Cortex of kidney (tissue), 1 donor: ENCODE measurements around the gene CHSY1.

Experiments used
- DNase-seq: peaks from one replicate; lab custom pipeline; 2025; lab: John Stamatoyannopoulos, UW

Gene CHSY1

DNA sequence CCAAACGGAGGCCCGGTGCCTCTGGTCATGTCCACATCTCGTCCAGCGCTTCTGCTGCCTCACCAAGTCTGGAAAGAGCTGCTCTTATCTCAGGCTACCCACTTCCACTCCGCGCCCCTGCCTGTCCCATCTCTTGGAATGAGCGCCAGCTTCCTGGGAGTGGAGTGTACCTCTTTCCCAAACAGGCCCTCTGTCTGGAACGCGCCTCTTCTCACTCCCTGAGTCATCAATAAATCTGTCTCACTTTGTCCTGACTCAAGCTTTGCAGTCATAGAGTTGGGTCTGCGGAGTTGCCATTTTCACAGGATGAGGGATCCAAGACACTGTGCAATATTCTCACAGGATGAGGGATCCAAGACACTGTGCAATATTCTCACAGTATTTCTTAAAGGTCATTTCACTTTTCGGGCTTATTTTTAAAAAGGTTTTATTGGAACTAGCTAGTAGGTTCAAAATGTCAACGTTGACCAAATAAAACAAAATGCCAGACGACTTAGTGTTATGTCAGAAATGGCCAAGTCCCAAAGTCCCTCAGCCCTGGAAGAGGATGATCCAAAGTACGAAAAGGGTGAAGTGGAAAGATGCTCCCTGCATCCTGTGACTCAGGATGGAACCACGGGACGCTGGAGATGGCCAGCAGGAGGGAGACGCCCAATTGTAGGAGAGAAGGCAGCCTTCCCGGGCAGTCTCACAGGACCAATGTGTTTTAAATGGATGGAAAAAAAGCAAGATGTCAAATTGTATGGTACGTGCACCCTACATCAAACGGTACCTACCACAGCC, 81.1 kb downstream of the CHSY1 start:
- DNase-seq: no peak

GRCh38 chr15:101169495-101170071, 82.3 kb downstream of the CHSY1 start:
- DNase-seq: no peak

GRCh38 chr15:101168898-101169494, 82.9 kb downstream of the CHSY1 start:
- DNase-seq: no peak

GRCh38 chr15:101168463-101168824, 83.4 kb downstream of the CHSY1 start:
- DNase-seq: no peak

GRCh38 chr15:101167753-101168462, 83.9 kb downstream of the CHSY1 start:
- no peak for DNase-seq

- DNase-seq: no peak
Observed at GRCh38 chr15:101167411-101167752, 84.5 kb downstream of the CHSY1 start.

DNA sequence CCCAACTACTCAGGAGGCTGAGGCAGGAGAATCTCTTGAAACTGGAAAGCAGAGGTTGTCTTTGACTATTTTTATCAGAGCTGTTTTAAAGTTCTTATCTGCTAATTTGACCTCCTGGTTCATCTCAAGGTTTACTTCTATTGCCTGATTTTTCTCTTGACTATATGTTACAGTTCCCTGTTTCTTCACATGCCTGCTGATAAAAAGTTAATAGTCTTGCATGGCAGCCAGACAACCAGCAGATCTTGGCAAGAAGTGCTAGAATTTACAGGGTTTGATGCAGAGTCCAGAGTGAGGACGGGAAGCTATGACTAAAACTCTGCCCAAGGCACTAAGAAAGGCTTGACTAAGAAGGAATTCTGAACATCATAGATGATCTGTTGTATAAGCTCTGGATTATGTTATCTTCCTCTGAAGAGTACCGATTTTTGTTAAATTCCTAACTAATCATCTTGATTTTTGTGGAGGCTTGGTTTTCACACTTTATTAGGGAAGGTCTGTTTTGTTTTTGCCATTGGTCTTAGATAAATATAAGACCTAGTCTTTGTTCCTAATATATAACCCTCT, 85.9 kb downstream of the CHSY1 start:
- DNase-seq: no peak

- no peak for DNase-seq
Observed at GRCh38 chr15:101162701-101163483, 89.0 kb downstream of the CHSY1 start.

- no peak for DNase-seq
Observed at GRCh38 chr15:101161656-101162055, 90.2 kb downstream of the CHSY1 start.

DNA sequence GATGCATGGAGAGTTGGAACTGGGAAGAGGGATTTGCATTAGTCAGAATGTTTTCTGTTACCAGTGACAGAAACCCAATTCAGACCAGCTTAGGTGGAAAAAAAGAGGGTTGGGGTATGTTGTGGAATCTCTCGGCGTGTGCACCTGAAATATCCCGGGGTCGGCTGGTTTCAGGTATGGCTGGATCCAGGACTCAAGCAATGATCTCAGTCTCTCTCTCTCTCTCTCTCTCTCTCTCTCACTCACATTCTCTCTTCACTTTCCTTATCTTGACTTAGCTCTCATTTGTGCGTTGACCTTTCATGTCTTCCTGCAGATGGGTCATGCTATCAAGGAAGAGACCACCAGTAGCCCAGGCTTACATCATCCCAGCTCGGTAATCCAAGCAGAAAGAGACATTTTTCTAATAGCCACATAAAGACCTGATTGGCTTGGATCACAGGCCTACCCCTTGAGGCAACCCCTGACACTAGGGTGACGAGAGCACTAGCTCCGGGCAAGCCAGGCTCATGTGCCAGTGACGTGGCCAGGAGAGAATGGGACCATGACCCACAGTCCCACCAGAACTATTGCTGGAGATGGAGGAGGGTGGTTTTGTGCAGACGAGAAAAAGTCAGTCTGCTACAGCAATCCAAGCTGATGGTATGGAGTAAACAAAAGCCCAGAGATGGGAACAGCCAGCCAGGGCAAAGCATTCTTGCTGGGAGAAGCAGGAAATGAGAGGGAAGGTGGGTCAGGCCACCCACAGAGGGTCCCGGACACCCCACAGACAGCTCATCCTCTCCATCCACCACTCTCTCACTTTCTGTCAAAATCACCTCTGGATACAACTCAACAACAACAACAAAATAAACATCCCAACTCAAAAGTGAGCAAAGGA, 91.7 kb downstream of the CHSY1 start:
- no peak for DNase-seq

DNA sequence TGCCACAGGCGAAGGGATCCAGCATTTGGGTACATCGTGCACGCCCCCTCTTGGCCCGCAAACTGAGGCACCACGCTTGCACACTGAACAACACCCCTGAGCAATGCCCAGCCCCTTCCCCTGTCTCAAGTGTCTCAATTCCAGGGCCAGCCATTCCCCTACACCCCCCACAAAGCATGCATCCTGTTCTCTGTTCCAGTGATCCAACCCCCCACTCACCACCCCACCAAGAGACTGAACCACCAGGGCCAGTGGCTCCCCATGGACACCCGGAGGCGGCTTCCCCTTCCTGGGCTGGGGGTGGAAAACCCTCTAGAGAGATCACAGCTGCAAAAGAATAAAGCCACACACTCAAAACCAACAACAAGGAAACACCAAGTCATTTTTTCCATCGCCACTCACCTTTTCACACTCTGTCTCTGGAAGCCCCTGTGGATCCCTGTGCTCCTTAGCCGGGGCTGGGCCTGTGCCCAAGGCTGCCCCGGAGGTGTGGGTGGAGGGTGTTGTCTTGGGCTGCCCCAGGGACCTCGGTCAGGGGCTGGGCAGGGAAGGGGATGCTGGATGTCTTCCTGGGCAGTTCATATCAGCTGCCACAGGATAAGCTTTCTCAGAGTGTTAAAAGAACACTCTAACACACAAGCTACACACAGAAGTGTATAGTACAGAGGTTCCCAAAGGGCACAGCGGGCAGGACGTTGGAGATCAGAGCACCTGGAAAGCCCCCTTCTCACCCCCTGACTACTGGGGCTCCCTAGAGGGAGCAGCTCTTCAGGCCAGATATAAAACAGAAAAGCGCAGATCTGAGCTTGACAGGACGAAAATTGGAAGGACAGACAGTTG, 92.5 kb downstream of the CHSY1 start:
- DNase-seq: no peak

DNA sequence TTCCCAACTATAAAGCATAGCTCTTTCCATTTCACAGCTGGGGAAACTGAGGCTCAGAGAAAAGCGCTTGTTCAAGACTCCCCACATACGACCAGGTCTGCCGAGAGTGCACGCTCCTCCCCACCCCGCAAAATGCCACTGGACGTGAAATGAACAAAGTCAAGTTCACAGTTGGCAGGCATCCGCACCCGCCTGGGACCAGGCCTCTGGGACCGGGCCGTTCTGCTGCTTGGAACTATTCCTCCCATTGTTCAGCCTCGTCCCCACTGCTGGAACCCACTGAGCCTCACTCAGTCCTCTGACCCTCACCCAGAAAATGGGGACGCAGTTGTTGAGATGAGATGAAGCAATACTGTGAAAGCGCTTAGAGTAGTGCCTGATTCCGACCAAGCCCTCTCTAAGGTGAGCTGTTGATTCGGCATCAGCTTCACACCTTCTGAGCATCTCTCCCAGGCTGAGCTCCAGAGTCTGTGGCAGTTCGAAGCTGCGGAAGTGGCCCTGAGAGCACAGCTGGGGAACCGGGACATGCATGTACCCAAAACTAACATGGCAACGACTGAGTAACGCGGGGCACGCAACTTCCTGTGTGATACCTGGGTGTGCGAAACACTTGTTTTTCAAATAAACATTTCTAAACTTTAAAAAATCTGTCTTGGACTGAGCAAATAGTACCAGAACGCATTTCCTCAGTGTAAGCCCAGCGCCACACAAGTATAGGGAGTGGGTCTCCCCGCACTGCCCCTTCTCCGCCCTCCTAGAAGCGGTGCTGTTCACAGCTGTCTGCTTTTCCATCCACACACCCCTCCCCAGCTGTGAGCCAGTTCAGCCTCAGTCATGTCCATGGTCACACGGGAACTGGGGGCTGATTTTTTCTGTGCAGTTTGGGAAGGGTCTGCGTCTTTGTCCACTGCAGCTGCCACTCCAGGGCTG, 93.4 kb downstream of the CHSY1 start:
- no peak for DNase-seq

DNA sequence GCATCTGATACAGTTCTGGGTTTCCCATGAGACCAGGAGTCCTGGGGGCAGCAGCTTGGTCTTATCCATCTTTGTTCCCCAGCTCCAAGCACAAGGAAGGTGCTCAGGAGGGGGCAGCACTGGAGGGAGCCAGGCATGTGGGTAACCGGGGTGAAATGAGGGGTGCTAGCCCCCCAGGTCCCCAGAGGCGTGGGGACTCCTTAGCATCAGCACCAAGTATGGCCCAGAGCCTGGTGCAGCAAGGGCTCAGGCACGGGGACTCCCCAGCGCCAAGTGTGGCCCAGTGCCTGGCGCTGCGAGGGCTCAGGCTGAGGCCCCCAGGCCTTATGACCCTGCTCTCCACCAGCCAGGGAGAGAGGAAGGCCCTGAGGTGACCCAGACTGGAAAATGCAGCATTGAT, 94.1 kb downstream of the CHSY1 start:
- no peak for DNase-seq

- no peak for DNase-seq
Observed at GRCh38 chr15:101156509-101157159, 95.2 kb downstream of the CHSY1 start.

- DNase-seq: no peak
Observed at GRCh38 chr15:101156061-101156460, 95.8 kb downstream of the CHSY1 start.

- no peak for DNase-seq
Observed at GRCh38 chr15:101153801-101154656, 97.8 kb downstream of the CHSY1 start.

DNA sequence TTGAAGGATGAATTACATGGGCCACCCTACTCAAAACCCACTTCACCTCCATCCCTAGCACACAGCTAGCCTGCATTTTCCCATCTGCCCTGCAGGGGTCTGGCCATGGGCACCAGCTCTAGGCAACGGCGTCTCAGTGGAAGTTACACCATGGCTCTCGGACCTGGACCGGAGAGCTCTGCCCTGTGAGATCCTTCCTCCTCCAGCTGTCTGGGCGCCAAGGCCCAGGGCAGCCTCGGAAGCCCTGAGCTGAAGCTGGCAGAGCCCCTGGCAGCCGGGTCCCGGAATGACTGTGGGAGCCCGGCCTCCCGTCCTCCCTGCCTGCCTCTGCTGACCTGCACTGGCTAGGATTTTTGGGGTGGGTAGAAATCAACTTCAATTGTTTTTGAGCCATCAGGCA, 98.9 kb downstream of the CHSY1 start:
- no peak for DNase-seq
